HepG2 (cell line): ENCODE results near the gene CC2D1A. TPM values are rescaled to one million over a fixed set of nuclear protein-coding genes. Genes with fewer than 3 reads are reported as not detected.

Experiments
- CC2D1A ChIP-seq: sonication (generic); formaldehyde crosslinking; IDR thresholded peaks from 2 replicates; pipeline ENCODE4 v1.8.1; 2023; ENCODE audit warnings: mild to moderate bottlenecking, missing genetic modification reagents
- ELF4 ChIP-seq: sonication (generic); formaldehyde crosslinking; IDR thresholded peaks from 2 replicates; pipeline ENCODE4 v1.5.0; 2020; ENCODE audit warnings: missing genetic modification reagents, mild to moderate bottlenecking, moderate library complexity, borderline replicate concordance
- FOXJ3 ChIP-seq: sonication (generic); formaldehyde crosslinking; IDR thresholded peaks from 2 replicates; pipeline ENCODE4 v1.4.0; 2020; ENCODE audit warnings: missing genetic modification reagents, mild to moderate bottlenecking, borderline replicate concordance
- PHF21A ChIP-seq: sonication (generic); formaldehyde crosslinking; IDR thresholded peaks from 2 replicates; pipeline ENCODE4 v1.5.0; 2020; ENCODE audit warnings: mild to moderate bottlenecking, missing genetic modification reagents
- RAD21 ChIP-seq: fragments of 450-650 bp; formaldehyde crosslinking; IDR thresholded peaks from 2 replicates; pipeline ENCODE4 v1.5.0; 2020; ENCODE audit warnings: mild to moderate bottlenecking
- RBM22 ChIP-seq: fragments of 200-400 bp; formaldehyde crosslinking; optimal IDR thresholded peaks from 2 replicates; pipeline ENCODE3; 2017; ENCODE audit warnings: mild to moderate bottlenecking, low read length, moderate library complexity
- RXRA ChIP-seq: sonication (generic); formaldehyde crosslinking; IDR thresholded peaks from 2 replicates; pipeline ENCODE4 v1.5.1; 2020; ENCODE audit warnings: missing genetic modification reagents
- TGIF2 ChIP-seq: IDR thresholded peaks from 2 replicates; pipeline ENCODE4 v1.6.1; 2016; ENCODE audit warnings: control low read depth, missing compliant biosample characterization
- ZNF331 ChIP-seq: sonication (generic); formaldehyde crosslinking; IDR thresholded peaks from 2 replicates; pipeline ENCODE4 v1.4.0; 2020; ENCODE audit warnings: missing genetic modification reagents
- ZNF431 ChIP-seq: sonication (generic); formaldehyde crosslinking; IDR thresholded peaks from 2 replicates; pipeline ENCODE4 v1.9.0; 2022; ENCODE audit warnings: missing genetic modification reagents, low read depth, mild to moderate bottlenecking, borderline replicate concordance
- polyA plus RNA-seq, 8 experiments: library from polyadenylated mRNA; depleted of rRNA in 3 of 8; stranded (reverse) in 7 of 8; unstranded in 1 of 8; fragments of >200 nt; fragmentation: Illumina TruSeq in 4 of 8; extraction: Trizol in 4 of 8; gene quantifications; 2 replicates each; pipeline versions ENCODE4 v1.2.1 to v1.2.3, GENCODE V29; 2011 to 2016; ENCODE audit warnings: low read depth in 4 of 8, missing spikeins in 1 of 8, mixed read lengths in 1 of 8; ENCODE audit not compliant: insufficient read depth in 1 of 8
- total RNA-seq, 5 experiments: library from RNA; depleted of rRNA; stranded (reverse); fragments of >200 nt; fragmentation: Illumina TruSeq; extraction: Trizol; gene quantifications; 2 replicates each; pipeline ENCODE4 v1.2.3, GENCODE V29; 2016; ENCODE audit warnings: low read depth in 1 of 5
- TF ChIP-seq, protein P1 (sequence below): sonication (generic); formaldehyde crosslinking; IDR thresholded peaks from 2 replicates; pipeline ENCODE4 v1.4.0; 2020; ENCODE audit warnings: missing genetic modification reagents
- TF ChIP-seq, protein P2 (sequence below): sonication (generic); formaldehyde crosslinking; IDR thresholded peaks from 2 replicates; pipeline ENCODE4 v1.4.0; 2020; ENCODE audit warnings: low read depth, mild to moderate bottlenecking, missing genetic modification reagents
- TF ChIP-seq, protein P3 (sequence below): sonication (generic); formaldehyde crosslinking; IDR thresholded peaks from 2 replicates; pipeline ENCODE4 v1.8.0; 2022; ENCODE audit warnings: mild to moderate bottlenecking, missing genetic modification reagents, borderline replicate concordance
- TF ChIP-seq, protein P4 (sequence below): IDR thresholded peaks from 2 replicates; pipeline ENCODE4 v1.6.1; 2012; ENCODE audit warnings: low read depth, low read length, improper control_type of control experiment
- TF ChIP-seq, protein P5 (sequence below): sonication (generic); formaldehyde crosslinking; IDR thresholded peaks from 2 replicates; pipeline ENCODE4 v1.9.0; 2021; ENCODE audit warnings: mild to moderate bottlenecking, missing genetic modification reagents

The CC2D1A gene
- total and polyA plus RNA-seq, 2 of the 13 experiments (the other 11 are each of a cell fraction or from before 2014, with no cell fraction given), result 9.7 to 11.5 TPM

DNA sequence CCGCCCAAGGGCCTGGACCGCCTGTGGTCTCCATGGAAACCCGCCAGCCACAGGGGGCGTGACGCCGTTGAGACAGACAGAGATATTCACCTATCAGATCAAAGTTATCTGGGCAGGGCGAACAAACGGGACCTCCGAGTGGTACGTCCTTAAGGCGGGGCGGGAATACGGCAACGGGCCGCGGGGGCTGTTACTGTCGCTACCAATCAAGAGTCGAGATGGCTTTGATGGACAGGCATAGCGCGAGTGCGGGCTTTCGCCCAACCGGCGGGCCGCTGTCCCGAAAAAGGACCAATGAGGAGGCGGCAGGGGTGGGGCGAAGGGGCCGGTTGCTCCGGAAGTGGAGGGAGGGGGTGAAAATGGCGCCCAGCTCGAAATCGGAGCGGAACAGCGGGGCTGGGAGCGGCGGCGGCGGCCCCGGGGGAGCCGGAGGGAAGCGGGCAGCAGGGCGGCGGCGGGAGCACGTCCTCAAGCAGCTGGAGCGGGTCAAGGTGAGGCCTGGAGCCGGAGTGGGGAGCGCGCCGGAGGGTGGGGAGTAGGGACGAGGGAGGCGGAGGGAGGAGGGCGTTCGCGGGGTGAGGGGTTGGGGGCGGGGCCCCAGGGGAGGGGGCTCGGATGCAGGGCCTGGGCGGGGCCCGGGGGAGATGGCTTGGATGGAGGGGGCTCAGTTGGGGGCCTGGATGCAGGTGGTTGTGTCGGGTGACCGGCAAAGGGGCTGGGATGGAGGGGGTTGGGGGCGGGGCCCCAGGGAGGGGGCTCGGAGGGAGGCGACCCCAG, 46.3 kb downstream of the CC2D1A start, which contains the start of gene DCAF15 (continued):
- TF ChIP-seq RAD21 (CRISPR knock-in tag) (no peak), FOXJ3 (CRISPR knock-in tag) (no peak), ELF4 (CRISPR knock-in tag) (no peak), TGIF2 (no peak), ZNF431 (CRISPR knock-in tag) (no peak), PHF21A (CRISPR knock-in tag) (no peak), CC2D1A (no peak), ZNF331 (CRISPR knock-in tag) (no peak), RXRA (no peak), RBM22 (no peak)
- TF ChIP-seq, protein P1, sequence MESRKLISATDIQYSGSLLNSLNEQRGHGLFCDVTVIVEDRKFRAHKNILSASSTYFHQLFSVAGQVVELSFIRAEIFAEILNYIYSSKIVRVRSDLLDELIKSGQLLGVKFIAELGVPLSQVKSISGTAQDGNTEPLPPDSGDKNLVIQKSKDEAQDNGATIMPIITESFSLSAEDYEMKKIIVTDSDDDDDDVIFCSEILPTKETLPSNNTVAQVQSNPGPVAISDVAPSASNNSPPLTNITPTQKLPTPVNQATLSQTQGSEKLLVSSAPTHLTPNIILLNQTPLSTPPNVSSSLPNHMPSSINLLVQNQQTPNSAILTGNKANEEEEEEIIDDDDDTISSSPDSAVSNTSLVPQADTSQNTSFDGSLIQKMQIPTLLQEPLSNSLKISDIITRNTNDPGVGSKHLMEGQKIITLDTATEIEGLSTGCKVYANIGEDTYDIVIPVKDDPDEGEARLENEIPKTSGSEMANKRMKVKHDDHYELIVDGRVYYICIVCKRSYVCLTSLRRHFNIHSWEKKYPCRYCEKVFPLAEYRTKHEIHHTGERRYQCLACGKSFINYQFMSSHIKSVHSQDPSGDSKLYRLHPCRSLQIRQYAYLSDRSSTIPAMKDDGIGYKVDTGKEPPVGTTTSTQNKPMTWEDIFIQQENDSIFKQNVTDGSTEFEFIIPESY (CRISPR knock-in tag), result no peak
- TF ChIP-seq, protein P2, sequence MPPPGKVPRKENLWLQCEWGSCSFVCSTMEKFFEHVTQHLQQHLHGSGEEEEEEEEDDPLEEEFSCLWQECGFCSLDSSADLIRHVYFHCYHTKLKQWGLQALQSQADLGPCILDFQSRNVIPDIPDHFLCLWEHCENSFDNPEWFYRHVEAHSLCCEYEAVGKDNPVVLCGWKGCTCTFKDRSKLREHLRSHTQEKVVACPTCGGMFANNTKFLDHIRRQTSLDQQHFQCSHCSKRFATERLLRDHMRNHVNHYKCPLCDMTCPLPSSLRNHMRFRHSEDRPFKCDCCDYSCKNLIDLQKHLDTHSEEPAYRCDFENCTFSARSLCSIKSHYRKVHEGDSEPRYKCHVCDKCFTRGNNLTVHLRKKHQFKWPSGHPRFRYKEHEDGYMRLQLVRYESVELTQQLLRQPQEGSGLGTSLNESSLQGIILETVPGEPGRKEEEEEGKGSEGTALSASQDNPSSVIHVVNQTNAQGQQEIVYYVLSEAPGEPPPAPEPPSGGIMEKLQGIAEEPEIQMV (CRISPR knock-in tag), result no peak
- TF ChIP-seq, protein P3, sequence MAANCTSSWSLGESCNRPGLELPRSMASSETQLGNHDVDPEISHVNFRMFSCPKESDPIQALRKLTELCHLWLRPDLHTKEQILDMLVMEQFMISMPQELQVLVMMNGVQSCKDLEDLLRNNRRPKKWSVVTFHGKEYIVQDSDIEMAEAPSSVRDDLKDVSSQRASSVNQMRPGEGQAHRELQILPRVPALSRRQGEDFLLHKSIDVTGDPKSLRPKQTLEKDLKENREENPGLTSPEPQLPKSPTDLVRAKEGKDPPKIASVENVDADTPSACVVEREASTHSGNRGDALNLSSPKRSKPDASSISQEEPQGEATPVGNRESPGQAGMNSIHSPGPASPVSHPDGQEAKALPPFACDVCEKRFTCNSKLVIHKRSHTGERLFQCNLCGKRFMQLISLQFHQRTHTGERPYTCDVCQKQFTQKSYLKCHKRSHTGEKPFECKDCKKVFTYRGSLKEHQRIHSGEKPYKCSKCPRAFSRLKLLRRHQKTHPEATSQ, result no peak
- TF ChIP-seq, protein P4, sequence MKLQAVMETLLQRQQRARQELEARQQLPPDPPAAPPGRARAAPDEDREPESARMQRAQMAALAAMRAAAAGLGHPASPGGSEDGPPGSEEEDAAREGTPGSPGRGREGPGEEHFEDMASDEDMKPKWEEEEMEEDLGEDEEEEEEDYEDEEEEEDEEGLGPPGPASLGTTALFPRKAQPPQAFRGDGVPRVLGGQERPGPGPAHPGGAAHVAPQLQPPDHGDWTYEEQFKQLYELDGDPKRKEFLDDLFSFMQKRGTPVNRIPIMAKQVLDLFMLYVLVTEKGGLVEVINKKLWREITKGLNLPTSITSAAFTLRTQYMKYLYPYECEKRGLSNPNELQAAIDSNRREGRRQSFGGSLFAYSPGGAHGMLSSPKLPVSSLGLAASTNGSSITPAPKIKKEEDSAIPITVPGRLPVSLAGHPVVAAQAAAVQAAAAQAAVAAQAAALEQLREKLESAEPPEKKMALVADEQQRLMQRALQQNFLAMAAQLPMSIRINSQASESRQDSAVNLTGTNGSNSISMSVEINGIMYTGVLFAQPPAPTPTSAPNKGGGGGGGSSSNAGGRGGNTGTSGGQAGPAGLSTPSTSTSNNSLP, result 0 out of 2 replicates have a peak, but pooled peaks have one; percentile 36
- TF ChIP-seq, protein P5, sequence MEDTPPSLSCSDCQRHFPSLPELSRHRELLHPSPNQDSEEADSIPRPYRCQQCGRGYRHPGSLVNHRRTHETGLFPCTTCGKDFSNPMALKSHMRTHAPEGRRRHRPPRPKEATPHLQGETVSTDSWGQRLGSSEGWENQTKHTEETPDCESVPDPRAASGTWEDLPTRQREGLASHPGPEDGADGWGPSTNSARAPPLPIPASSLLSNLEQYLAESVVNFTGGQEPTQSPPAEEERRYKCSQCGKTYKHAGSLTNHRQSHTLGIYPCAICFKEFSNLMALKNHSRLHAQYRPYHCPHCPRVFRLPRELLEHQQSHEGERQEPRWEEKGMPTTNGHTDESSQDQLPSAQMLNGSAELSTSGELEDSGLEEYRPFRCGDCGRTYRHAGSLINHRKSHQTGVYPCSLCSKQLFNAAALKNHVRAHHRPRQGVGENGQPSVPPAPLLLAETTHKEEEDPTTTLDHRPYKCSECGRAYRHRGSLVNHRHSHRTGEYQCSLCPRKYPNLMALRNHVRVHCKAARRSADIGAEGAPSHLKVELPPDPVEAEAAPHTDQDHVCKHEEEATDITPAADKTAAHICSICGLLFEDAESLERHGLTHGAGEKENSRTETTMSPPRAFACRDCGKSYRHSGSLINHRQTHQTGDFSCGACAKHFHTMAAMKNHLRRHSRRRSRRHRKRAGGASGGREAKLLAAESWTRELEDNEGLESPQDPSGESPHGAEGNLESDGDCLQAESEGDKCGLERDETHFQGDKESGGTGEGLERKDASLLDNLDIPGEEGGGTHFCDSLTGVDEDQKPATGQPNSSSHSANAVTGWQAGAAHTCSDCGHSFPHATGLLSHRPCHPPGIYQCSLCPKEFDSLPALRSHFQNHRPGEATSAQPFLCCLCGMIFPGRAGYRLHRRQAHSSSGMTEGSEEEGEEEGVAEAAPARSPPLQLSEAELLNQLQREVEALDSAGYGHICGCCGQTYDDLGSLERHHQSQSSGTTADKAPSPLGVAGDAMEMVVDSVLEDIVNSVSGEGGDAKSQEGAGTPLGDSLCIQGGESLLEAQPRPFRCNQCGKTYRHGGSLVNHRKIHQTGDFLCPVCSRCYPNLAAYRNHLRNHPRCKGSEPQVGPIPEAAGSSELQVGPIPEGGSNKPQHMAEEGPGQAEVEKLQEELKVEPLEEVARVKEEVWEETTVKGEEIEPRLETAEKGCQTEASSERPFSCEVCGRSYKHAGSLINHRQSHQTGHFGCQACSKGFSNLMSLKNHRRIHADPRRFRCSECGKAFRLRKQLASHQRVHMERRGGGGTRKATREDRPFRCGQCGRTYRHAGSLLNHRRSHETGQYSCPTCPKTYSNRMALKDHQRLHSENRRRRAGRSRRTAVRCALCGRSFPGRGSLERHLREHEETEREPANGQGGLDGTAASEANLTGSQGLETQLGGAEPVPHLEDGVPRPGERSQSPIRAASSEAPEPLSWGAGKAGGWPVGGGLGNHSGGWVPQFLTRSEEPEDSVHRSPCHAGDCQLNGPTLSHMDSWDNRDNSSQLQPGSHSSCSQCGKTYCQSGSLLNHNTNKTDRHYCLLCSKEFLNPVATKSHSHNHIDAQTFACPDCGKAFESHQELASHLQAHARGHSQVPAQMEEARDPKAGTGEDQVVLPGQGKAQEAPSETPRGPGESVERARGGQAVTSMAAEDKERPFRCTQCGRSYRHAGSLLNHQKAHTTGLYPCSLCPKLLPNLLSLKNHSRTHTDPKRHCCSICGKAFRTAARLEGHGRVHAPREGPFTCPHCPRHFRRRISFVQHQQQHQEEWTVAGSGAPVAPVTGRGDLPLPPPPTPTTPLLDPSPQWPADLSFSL (CRISPR knock-in tag), result no peak
